ENCODE data around the gene NINJ2.

The NINJ2 gene

DNA sequence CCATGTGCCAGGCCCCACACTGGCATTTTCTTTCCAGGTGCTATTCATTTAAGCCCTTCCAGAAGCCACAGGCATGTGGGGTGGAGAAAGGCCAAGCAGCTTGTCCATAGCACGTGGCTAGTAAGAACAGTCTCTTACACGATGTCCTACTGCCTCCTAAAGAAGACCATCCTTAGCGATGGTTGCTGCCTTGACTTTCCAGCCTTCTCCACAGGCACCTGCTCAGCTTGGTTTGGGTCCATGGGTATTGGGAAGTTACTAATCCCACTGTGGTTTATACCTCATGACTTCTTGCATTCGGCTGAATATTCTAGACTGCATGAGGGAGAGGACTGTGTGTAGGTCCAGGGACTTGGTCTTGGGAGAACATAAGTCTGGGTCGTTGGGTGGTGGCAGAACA, 49.2 kb downstream of the NINJ2 start:
- DNase-seq (ENCODE audit: low spot score): no peak

DNA sequence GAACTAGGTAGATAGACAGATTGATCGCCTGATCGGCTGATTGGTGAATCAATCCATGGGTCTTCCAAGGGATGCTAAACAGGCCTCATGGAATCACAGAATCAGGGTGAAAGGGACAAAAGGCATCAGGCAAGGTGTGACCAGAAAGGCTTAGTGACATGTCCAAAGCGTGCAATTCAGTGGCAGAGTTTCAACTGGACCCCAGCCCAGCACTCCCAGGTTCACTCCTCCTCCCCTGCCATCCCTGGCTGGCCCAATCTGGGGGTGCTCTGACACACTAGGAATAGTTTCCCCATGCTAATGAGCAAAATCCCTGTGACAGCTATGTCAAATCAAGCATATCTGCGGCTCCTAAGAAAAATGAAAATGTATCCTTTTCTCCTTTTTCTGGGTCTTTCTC, 50.4 kb downstream of the NINJ2 start:
- no peak for DNase-seq (ENCODE audit: low spot score)

DNA sequence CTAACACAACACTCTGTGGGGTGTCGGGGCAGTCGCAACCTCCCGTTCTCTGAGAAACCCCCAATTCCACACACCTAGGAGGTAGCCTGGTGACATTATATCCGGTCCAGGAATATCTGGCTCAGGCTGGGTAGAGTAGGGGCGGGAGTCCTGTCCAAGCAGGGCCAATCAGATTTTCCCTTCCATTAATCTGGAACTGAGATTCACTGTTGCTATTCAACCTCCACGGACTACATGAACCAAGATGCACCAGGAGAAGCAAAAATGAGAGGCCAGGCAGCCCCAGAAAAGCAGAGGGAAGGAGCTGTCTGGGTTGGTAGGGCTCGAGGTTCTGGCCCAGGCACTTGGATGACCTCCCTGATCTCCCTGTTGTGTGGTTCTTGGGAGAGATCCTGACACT, 51.0 kb downstream of the NINJ2 start:
- DNase-seq (ENCODE audit: low spot score): no peak

DNA sequence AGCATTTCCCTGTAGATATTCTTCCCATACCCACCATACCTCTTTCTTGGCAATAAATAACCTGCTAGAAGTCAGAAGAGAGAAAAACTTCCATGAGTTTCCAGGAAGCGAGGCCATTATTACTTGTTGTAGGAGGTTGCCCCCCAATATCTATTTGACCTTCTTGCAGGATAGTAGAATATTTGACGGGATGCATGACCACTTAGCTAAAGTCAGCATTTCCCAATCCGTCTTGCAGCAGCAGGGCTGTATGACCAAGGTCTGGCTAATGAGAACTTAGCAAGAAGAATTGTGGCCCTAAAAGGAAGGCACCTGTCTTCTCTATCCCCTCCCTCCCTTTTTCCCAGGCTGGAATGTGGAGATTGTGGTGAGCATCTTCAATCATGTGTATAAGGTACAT, 51.5 kb downstream of the NINJ2 start:
- no peak for DNase-seq (ENCODE audit: low spot score)

GRCh38 chr12:608921-609320, 54.3 kb downstream of the NINJ2 start:
- DNase-seq (ENCODE audit: low spot score): no peak

DNA sequence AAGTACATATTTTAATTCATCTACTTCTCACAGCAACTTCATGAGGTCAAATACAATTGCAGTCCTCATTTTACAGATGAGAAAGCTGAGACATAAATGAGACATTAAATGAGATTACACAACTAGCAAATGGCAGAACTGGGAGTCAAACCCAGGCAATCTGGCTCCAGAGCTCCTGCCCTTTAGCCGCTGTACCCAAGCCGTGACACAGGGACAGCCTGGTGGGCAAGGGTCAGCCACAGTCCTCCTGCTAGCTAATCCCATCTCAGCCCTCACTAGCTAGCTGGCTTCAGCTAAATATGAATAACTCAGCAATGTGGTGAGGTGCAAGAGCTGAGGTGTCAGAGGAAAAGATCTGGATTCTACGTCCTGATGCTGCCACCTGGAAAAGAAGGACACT, 54.8 kb downstream of the NINJ2 start:
- no peak for DNase-seq (ENCODE audit: low spot score)

- DNase-seq (ENCODE audit: low spot score): no peak
Measured at GRCh38 chr12:607541-608001, 55.7 kb downstream of the NINJ2 start.

DNA sequence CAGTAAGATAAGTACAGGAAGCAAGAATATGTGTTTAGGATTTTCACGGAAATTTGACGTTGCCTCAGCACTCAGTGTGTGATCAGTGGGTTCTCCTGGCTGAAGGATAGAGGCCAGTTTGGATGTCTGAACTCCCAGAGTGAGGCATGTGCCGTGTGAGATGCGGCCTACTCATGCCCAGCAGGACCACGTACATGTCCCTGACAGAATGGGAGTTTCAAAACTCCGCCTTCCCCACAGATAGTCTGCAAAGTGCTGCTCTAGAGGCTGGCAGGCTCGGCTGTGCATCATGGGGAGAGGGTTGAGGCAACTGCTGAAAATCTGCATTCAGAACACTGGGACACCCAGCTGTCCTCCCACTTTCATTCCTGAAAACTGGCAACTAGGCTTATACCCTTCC, 58.3 kb downstream of the NINJ2 start:
- no peak for DNase-seq (ENCODE audit: low spot score)

DNA sequence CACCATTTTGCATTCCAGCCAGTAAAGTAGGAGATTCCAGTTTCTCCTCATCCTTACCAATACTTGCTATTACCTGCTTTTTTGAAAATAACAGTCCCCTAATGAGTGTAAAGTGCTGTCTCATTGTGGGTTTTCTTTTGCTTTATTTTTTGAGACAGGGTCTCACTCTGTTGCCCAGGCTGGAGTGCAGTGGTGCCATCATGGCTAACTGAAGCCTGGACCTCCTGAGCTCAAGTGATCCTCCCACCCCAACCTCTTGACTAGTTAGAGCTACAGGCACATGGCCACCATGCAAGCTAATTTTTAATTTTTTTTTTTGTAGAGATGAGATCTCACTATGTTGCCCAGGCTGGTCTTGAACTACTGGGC, 60.6 kb downstream of the NINJ2 start:
- no peak for DNase-seq (ENCODE audit: low spot score)

DNA sequence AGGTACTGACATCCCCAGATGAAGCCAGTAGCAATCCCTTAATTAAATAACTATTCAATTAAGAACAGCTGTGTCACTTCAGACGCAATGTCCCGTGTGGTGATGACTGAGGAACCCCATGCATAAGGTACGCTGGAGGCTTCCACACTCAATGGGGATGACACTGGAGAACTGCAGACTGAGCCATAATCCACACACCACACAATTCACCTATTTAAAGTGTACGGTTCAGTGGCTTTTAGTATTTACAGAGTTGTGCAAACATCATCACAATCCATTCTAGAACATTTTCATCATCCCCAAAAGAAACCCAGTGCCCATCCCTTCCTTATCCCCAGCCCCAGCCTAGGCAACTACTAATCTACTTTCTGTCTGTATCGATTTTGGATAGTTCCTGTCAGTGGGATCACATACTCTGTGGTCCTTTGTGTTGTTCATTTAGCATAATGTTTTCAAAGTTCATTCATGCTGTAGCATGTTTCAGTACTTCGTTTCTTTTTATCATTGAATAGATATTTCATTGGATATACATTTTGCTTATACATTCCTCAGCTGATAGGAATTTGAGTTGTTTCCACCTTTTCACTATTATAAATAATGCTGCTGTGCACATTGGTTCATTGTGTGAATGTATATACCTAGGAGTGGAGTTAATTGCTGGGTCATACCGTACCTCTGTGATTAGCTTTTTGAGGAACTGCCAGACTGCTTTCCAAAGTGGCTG, 61.1 kb downstream of the NINJ2 start:
- no peak for DNase-seq (ENCODE audit: low spot score)

- DNase-seq (ENCODE audit: low spot score): no peak
Measured at GRCh38 chr12:599756-600155, 63.5 kb downstream of the NINJ2 start.

DNA sequence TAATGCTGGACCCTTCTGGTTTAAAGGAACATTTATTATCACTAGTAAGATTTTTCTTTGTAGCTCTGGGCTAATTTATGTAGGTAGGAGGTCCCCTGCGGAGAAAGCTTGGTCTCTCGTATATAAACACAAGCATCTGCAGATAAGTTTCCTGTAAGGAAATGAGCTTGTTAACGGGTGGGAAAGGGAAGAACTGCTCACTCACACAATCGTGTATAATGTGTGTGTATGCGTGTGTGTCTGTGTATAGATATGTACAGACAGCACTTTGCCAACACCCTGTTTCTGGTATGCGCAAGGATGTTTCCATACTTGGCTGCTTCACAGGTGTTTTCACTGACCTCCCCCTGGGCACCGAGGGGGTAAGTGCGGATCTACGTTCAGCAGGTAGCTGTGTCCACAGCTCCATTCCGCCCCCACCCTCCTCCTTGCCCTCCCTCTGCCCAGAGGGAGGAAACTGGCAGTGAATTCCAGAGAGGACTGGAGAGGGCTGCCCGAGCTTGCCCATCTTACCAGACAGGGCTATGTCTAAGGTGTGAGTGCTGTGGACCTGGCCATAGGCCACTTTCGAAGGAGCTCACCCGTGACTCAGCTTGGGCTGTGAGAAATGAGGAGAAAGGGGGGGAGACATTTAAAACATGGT, 65.2 kb downstream of the NINJ2 start:
- no peak for DNase-seq (ENCODE audit: low spot score)

DNA sequence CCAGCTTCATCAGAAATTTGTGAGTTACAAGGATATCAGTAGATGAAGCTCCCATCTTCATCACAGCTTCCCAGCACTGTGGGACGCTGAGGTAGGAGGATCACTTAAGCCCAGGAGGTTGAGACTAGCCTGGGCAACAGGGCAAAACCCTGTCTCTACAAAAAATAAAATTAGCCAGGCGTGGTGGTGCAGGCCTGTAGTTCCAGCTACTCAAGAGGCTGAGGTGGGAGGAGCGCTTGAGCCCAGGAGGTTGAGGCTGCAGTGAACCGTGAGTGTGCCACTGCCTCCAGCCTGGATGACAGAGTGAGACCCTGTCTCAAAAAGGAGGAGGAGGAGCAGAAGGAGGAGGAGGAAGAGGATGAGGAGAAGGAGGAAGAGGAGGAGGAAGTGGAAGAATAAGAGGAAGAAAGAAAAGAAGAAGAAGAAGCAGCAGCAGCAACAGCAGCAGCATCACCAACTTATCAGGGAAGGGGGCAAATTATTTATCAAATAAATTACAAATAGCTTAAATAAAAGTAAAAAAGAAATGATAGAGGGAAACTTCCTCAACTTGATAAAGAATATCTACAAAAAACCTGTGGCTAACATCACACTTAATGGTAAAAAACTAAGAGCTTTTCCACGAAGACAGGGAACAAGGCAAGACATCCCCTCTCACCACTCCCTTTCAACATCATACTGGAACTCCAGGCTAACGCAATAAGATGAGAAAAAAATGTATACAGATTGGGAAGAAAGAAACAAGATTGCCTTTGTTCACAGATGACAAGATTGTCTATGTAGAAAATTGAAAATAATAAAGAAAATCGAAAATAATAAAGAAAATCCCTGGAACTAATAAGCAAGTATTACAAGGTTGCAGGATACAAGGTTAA, 69.6 kb downstream of the NINJ2 start:
- no peak for DNase-seq (ENCODE audit: low spot score)

- DNase-seq (ENCODE audit: low spot score): no peak
Measured at GRCh38 chr12:592024-592505, 71.2 kb downstream of the NINJ2 start.

- no peak for DNase-seq (ENCODE audit: low spot score)
Measured at GRCh38 chr12:591167-592023, 71.8 kb downstream of the NINJ2 start.

DNA sequence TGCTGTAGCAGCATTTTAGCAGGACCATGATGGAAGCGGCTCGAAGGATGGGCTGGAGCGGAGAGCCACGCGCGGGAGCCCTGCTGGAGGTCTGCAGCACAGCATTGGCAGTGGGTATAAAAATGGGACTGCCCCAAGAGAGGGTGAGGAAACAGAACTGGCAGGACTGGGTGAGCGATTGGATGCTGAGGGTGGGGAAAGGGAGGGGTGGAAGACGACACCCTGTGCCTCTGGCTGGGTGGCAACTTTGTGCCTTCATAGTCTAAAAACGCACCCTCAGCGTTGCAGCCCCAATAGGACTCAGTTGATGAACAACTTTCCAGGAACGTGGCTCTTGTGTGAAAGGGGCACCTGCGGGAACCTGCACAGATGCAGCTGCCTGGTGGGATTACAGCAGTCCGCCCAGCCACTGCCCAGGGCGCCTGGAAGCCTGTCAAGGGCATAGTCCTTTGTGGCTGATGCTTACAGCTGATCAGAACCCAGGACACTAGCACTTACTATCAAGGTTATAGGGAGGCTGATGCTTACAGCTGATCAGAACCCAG, 73.0 kb downstream of the NINJ2 start:
- DNase-seq (ENCODE audit: low spot score): no peak

DNA sequence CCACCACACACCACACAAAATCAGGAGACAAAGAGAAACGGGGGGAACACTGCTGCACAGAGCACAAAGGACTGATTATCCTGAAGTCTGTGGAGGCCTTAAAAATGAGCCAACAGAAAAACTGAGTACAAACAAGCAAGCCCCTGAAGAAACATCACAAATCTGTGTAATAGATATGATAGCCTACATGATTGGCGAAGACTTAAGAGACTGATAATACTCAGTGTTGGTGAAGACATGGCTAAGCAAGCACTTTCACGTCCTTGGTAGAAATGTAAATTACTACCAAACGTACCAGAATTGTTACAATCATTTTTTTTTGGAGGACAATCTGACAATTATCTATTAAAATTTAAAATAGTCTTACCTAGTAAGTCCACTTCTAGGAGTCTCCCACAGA, 74.6 kb downstream of the NINJ2 start:
- DNase-seq (ENCODE audit: low spot score): no peak

GRCh38 chr12:588024-588322, 75.3 kb downstream of the NINJ2 start:
- DNase-seq (ENCODE audit: low spot score): no peak

- no peak for DNase-seq (ENCODE audit: low spot score)
Measured at GRCh38 chr12:587132-588023, 75.9 kb downstream of the NINJ2 start.

DNA sequence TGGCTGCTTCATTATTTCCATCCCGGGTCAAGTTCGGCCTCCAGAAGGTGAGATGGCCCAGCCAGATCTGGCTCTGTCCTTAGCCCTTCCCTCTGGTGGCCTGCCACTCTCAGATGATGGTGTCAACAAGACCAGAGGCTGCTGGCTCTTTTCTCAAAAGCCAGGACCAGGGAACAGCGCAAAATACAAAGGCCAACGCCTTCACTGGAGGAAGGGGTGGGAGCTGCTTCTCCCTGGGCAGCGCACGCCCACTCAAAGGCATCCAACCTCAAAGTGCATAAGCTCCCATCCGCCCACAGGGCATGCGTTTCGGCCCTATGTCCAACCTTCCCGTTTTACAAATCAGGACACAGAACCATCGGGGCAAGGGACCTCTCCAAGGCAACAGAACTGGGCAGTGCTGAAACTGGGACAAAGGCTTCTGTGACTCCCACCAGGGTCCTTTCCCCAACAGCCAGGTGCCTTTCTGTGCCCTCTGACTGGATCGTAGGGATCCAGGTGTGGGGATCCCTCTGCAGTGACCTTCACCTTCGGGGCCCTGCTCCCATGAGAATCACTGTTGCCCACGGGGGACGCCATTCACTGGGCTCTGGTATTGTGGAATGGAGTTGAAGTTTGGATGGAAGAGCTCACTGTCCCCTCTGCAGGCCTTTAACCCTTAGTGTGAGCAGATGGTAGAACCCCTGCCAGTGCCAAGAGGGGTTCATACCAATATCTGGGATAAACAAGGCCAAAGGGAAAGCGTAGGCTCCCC, 76.8 kb downstream of the NINJ2 start:
- DNase-seq (ENCODE audit: low spot score): no peak

Data from ecto neural progenitor cell (in vitro differentiated cells).